NB4 (cell line): ENCODE data around the gene ALG8.

Experiments
- DNase-seq: peaks from one replicate; pipeline ENCODE4 v3.0.0; 2010; ENCODE audit warnings: low read depth
- H3K4me3 ChIP-seq: one replicate; pipeline ENCODE4 v1.5.1; 2011; ENCODE audit warnings: mild to moderate bottlenecking, low read depth, low read length, moderate library complexity
- CTCF ChIP-seq: IDR thresholded peaks from one replicate; pipeline ENCODE4 v1.5.1; 2012; ENCODE audit warnings: low read depth, low read length
- MAX ChIP-seq: IDR thresholded peaks from 2 replicates; pipeline ENCODE4 v1.6.1; 2011; ENCODE audit warnings: low read depth, low read length
- MYC ChIP-seq: IDR thresholded peaks from 2 replicates; pipeline ENCODE4 v1.6.1; 2011; ENCODE audit warnings: low read depth, low read length
- POLR2A ChIP-seq: IDR thresholded peaks from 2 replicates; pipeline ENCODE4 v1.6.1; 2011; ENCODE audit warnings: mild to moderate bottlenecking; ENCODE audit not compliant: insufficient read length; ENCODE audit errors: extremely low read depth

Gene ALG8

GRCh38 chr11:78072455-78072854, 67.0 kb downstream of the ALG8 start:
- no peak overlapping the region for H3K4me3 ChIP-seq
- no peak for TF ChIP-seq CTCF
- TF ChIP-seq MYC = no peak
- TF ChIP-seq POLR2A = no peak
- TF ChIP-seq MAX = no peak
- DNase-seq = no peak

- no peak overlapping the region for H3K4me3 ChIP-seq
- DNase-seq = no peak
- TF ChIP-seq CTCF (no peak), POLR2A (no peak), MAX (no peak), MYC (no peak)
Observed at GRCh38 chr11:78071717-78072116, 67.7 kb downstream of the ALG8 start.

DNA sequence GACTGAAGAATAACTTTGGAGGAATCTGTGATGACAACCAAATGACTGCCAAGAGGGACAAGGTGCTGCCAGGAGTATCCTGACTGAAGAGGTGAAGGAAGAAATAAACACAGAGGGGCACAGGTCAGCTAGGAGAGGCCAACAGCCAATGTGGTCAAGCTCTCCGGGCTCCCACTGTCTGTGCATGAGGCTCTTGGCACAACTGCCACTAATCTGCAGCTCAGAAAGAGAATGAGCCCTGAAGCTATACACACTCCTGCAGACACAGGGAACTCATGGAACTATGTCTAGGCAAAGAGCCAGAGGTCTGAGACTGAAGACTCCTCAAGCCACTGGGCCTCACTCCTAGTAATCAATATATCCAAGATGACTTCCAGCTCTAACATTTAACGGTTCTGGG, 68.8 kb downstream of the ALG8 start:
- no peak for DNase-seq
- no peak overlapping the region for H3K4me3 ChIP-seq
- TF ChIP-seq CTCF (no peak), MAX (no peak), MYC (no peak), POLR2A (no peak)

DNA sequence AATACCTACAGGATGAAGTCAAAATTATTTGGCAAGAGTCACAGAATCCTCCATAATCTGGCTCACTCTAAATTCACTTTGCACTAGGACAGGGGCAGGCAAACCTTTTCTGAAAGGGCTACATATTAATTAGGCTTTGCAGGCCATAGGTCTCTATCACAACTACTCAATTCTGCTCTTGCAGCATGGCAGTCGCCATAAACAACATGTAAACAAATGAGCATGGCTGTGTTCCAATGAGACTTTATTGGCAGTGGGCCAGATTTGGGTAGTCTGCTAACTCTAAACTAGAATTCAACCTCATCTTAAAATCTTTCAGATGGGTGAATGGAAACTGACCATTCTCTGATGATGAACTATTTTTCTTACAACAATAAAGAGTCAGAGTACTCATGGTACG, 70.0 kb downstream of the ALG8 start:
- no peak for TF ChIP-seq CTCF
- no peak for TF ChIP-seq MAX
- no peak for TF ChIP-seq MYC
- no peak for TF ChIP-seq POLR2A
- H3K4me3 ChIP-seq = no peak overlapping the region
- no peak for DNase-seq

GRCh38 chr11:78067704-78068103, 71.7 kb downstream of the ALG8 start:
- no peak overlapping the region for H3K4me3 ChIP-seq
- no peak for DNase-seq
- TF ChIP-seq POLR2A (no peak), MAX (no peak), MYC (no peak), CTCF (no peak)

GRCh38 chr11:78066471-78066870, 73.0 kb downstream of the ALG8 start:
- no peak overlapping the region for H3K4me3 ChIP-seq
- TF ChIP-seq MYC (no peak), MAX (no peak), POLR2A (no peak), CTCF (no peak)
- peak; percentile 72 for DNase-seq
